PC-3 (cell line): ENCODE data around the gene CYREN. TPM values are rescaled to one million over a fixed set of nuclear protein-coding genes. Genes with fewer than 3 reads are reported as not detected.

Experiments used
- ATAC-seq: fragments of 200-7000 bp; cut with Tn5 transposase; 2 replicates; pipeline ENCODE4 v1.9.1; 2020; ENCODE audit warnings: mild to moderate bottlenecking, moderate library complexity
- BruUV-seq: library from RNA; stranded (reverse); fragments of 400-500 nt; replicated peaks from 2 replicates; lab custom pipeline; 2021; lab: Mats Ljungman, UMichigan
- CTCF ChIA-PET: fragments of 300-600 bp; sonication (Branson Sonifier 250); formaldehyde crosslinking; loops from one replicate; lab custom pipeline; 2022; ENCODE audit warnings: antibody characterized with exemption; lab: Charles Lee
- POLR2A ChIA-PET: fragments of 300-600 bp; sonication (Branson Sonifier 250); formaldehyde crosslinking; loops from one replicate; lab custom pipeline; 2022; ENCODE audit warnings: antibody characterized with exemption; ENCODE audit not compliant: unreplicated experiment; lab: Charles Lee
- DNase-seq: peaks from one replicate; pipeline ENCODE4 v3.0.0-alpha.2; 2015
- H2AFZ ChIP-seq: fragments of 300-600 bp; sonication (generic); 2 replicates; pipeline ENCODE4 v1.6.0; 2016; ENCODE audit warnings: antibody characterized with exemption, low read length
- H3F3A ChIP-seq: fragments of 300-600 bp; sonication (generic); one replicate; pipeline ENCODE4 v1.6.0; 2017; ENCODE audit warnings: antibody characterized with exemption, low read length, control low read depth, mild to moderate bottlenecking; ENCODE audit not compliant: unreplicated experiment
- H3K27ac ChIP-seq: fragments of 300-600 bp; sonication (generic); 2 replicates; pipeline ENCODE4 v1.5.1; 2016; ENCODE audit warnings: mild to moderate bottlenecking, low read length
- H3K27me3 ChIP-seq: fragments of 300-600 bp; sonication (generic); 2 replicates; pipeline ENCODE4 v1.6.1; 2016; ENCODE audit warnings: low read length, mixed read lengths
- H3K36me3 ChIP-seq: fragments of 300-600 bp; sonication (generic); 2 replicates; pipeline ENCODE4 v1.6.1; 2016; ENCODE audit warnings: low read depth, mixed run types, low read length, mixed read lengths
- H3K4me1 ChIP-seq: fragments of 300-600 bp; sonication (generic); 2 replicates; pipeline ENCODE4 v1.5.1; 2016; ENCODE audit warnings: low read length; ENCODE audit not compliant: insufficient read depth
- H3K4me2 ChIP-seq: fragments of 300-600 bp; sonication (generic); 2 replicates; pipeline ENCODE4 v1.6.0; 2016; ENCODE audit warnings: low read length
- H3K4me3 ChIP-seq: fragments of 300-600 bp; sonication (generic); 2 replicates; pipeline ENCODE4 v1.5.1; 2016; ENCODE audit warnings: mild to moderate bottlenecking, low read length, mixed read lengths
- H3K79me2 ChIP-seq: fragments of 300-600 bp; sonication (generic); 2 replicates; pipeline ENCODE4 v1.6.1; 2017; ENCODE audit warnings: low read length, mixed read lengths
- H3K9ac ChIP-seq: fragments of 300-600 bp; sonication (generic); 2 replicates; pipeline ENCODE4 v1.6.0; 2016; ENCODE audit warnings: mild to moderate bottlenecking, low read length
- H3K9me2 ChIP-seq: fragments of 300-600 bp; sonication (generic); replicated peaks from 2 replicates; pipeline ENCODE4 v1.6.1; 2016; ENCODE audit warnings: mixed run types, low read length, mixed read lengths
- H3K9me3 ChIP-seq: fragments of 300-600 bp; sonication (generic); 2 replicates; pipeline ENCODE4 v1.6.1; 2016; ENCODE audit warnings: low read length, mixed read lengths
- H4K20me1 ChIP-seq: fragments of 300-600 bp; sonication (generic); 2 replicates; pipeline ENCODE4 v1.6.1; 2016; ENCODE audit warnings: low read length, mixed read lengths
- CTCF ChIP-seq: fragments of 300-600 bp; sonication (generic); conservative IDR thresholded peaks from 2 replicates; pipeline ENCODE4 v1.5.1; 2017; ENCODE audit warnings: antibody characterized with exemption, low read depth, mild to moderate bottlenecking, low read length
- EZH2 ChIP-seq: fragments of 300-600 bp; sonication (generic); IDR thresholded peaks from one replicate; pipeline ENCODE4 v1.6.1; 2017; ENCODE audit warnings: antibody characterized with exemption, mild to moderate bottlenecking, low read length; ENCODE audit not compliant: unreplicated experiment
- EZH2phosphoT487 ChIP-seq: fragments of 300-600 bp; sonication (generic); IDR thresholded peaks from 2 replicates; pipeline ENCODE4 v1.6.1; 2018; ENCODE audit warnings: mild to moderate bottlenecking, antibody characterized with exemption, low read length, borderline replicate concordance
- intact Hi-C: fragments of 100-400 bp; cut with micrococcal nuclease; formaldehyde crosslinking; loops from 2 replicates; pipeline ENCODE4 v1.9.0; 2023
- total RNA-seq: library from RNA; depleted of rRNA; stranded (reverse); fragments of >200 nt; gene quantifications from 2 replicates; pipeline ENCODE4 v1.2.3, GENCODE V29; 2014

Gene CYREN
- total RNA-seq, 1 experiment from 2014 or later: 48.2 TPM

GRCh38 chr7:135152442-135152841 lies 18.1 kb downstream of the CYREN start:
- CTCF ChIA-PET: no interaction called here
- no peak overlapping the region for H2AFZ ChIP-seq
- no peak overlapping the region for H3K4me2 ChIP-seq
- DNase-seq: no peak
- no peaks in the 10 kb centered on the region for H4K20me1 ChIP-seq
- H3K9me3 ChIP-seq: peaks cover 5% of the 10 kb centered on the region; the same call in 1 of the 2 replicates
- POLR2A ChIA-PET: no interaction called here
- no peaks in the 10 kb centered on the region for H3K79me2 ChIP-seq
- no peaks in the 10 kb centered on the region for H3K36me3 ChIP-seq
- no peak overlapping the region for H3K9ac ChIP-seq
- H3K9me2 ChIP-seq: no peaks in the 10 kb centered on the region
- TF ChIP-seq EZH2phosphoT487 (no peak), EZH2 (no peak), CTCF (no peak)
- peaks cover 16% of the 10 kb centered on the region for H3K4me1 ChIP-seq
- no peak overlapping the region for H3K4me3 ChIP-seq
- intact Hi-C loops: no loop called here
- H3K27me3 ChIP-seq: no peaks in the 10 kb centered on the region
- ATAC-seq: no peak
- BruUV-seq: no TSS peak
- no peak overlapping the region for H3K27ac ChIP-seq
- H3F3A ChIP-seq: no peaks in the 10 kb centered on the region

DNA sequence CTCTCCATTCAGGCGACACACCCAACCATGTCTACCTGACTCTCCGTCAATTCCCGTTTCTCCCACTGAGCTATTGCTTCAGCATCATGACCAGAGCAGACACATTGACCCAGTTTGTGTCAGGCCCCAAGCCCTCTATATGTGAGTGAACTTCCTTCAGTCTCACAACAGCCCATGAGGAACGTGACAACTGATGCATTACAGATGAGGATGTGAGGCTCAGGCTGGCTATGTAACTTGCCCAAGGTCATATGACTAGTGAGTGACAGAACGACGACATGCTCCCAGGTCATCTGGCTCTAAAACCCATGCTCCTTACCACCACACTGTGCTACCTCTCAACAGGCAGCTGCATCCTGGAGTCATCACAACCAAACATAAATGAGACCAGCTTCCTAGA lies 19.0 kb downstream of the CYREN start:
- no peaks in the 10 kb centered on the region for H3F3A ChIP-seq
- intact Hi-C loops: no loop called here
- H3K27me3 ChIP-seq: no peaks in the 10 kb centered on the region
- H3K36me3 ChIP-seq: no peaks in the 10 kb centered on the region
- H3K79me2 ChIP-seq: no peaks in the 10 kb centered on the region
- no peak for ATAC-seq
- DNase-seq: no peak
- ChIA-PET CTCF (no interaction called here), POLR2A (no interaction called here)
- no peak overlapping the region for H2AFZ ChIP-seq
- no peak for TF ChIP-seq EZH2
- TF ChIP-seq CTCF: no peak
- TF ChIP-seq EZH2phosphoT487: no peak
- no peak overlapping the region for H3K4me2 ChIP-seq
- H3K4me3 ChIP-seq: no peak overlapping the region
- peaks cover 5% of the 10 kb centered on the region; the same call in 1 of the 2 replicates for H3K9me3 ChIP-seq
- no TSS peak for BruUV-seq
- no peak overlapping the region for H3K9ac ChIP-seq
- H4K20me1 ChIP-seq: no peaks in the 10 kb centered on the region
- H3K4me1 ChIP-seq: peaks cover 22% of the 10 kb centered on the region
- no peak overlapping the region for H3K27ac ChIP-seq
- H3K9me2 ChIP-seq: no peaks in the 10 kb centered on the region

DNA sequence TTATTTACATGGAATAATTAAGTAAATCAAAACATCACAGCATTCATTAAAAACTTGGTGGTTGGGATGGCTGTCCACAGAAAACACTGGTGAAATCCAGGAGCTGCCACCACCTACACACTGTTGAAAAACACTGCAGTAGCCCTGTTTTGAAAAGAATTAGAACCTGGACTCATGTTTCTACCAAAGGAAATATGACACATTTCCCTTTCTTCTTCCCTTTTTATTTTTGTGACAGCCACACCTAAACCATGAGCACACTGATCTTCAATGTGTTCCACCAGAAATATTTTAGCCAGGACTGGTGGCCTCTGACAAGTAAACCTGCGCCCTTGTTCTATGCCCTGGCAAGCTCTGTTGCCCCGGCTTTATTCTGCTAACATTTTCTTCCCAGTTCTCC lies 19.4 kb downstream of the CYREN start:
- Histone ChIP-seq H3K27ac (no peak overlapping the region), H3K9me3 (peaks cover 3% of the 10 kb centered on the region; the same call in 1 of the 2 replicates), H3K36me3 (no peaks in the 10 kb centered on the region), H3K9ac (no peak overlapping the region), H2AFZ (no peak overlapping the region), H3K4me3 (no peak overlapping the region), H4K20me1 (no peaks in the 10 kb centered on the region), H3K9me2 (no peaks in the 10 kb centered on the region), H3F3A (no peaks in the 10 kb centered on the region), H3K4me1 (peaks cover 22% of the 10 kb centered on the region), H3K27me3 (no peaks in the 10 kb centered on the region), H3K4me2 (no peak overlapping the region), H3K79me2 (no peaks in the 10 kb centered on the region)
- DNase-seq: no peak
- no TSS peak for BruUV-seq
- POLR2A ChIA-PET: interaction anchor here (0.6 kb wide), 1 partner anchor 37 kb away, joined by 5 read pairs; no protein-coding TSS in a partner anchor
- ATAC-seq: no peak
- CTCF ChIA-PET: no interaction called here
- intact Hi-C loops: no loop called here
- TF ChIP-seq EZH2phosphoT487 (no peak), CTCF (no peak), EZH2 (no peak)
